Measurements from ENCODE around the gene SEZ6L2. TPM values are rescaled to one million over a fixed set of nuclear protein-coding genes. Genes with fewer than 3 reads are reported as not detected.

The SEZ6L2 gene
- total and polyA plus RNA-seq, 9 of the 15 experiments (the other 6 are each of a cell fraction or from before 2014, with no cell fraction given) = 0.10 to 2.1 (median 0.72) TPM

- TF ChIP-seq, protein P1, sequence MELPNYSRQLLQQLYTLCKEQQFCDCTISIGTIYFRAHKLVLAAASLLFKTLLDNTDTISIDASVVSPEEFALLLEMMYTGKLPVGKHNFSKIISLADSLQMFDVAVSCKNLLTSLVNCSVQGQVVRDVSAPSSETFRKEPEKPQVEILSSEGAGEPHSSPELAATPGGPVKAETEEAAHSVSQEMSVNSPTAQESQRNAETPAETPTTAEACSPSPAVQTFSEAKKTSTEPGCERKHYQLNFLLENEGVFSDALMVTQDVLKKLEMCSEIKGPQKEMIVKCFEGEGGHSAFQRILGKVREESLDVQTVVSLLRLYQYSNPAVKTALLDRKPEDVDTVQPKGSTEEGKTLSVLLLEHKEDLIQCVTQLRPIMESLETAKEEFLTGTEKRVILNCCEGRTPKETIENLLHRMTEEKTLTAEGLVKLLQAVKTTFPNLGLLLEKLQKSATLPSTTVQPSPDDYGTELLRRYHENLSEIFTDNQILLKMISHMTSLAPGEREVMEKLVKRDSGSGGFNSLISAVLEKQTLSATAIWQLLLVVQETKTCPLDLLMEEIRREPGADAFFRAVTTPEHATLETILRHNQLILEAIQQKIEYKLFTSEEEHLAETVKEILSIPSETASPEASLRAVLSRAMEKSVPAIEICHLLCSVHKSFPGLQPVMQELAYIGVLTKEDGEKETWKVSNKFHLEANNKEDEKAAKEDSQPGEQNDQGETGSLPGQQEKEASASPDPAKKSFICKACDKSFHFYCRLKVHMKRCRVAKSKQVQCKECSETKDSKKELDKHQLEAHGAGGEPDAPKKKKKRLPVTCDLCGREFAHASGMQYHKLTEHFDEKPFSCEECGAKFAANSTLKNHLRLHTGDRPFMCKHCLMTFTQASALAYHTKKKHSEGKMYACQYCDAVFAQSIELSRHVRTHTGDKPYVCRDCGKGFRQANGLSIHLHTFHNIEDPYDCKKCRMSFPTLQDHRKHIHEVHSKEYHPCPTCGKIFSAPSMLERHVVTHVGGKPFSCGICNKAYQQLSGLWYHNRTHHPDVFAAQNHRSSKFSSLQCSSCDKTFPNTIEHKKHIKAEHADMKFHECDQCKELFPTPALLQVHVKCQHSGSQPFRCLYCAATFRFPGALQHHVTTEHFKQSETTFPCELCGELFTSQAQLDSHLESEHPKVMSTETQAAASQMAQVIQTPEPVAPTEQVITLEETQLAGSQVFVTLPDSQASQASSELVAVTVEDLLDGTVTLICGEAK (IDR thresholded peaks at IDR 0.05) = no peak
- TF ChIP-seq, protein P1 (CRISPR knock-in tag; IDR thresholded peaks at IDR 0.05) = no peak
- TF ChIP-seq L3MBTL2 (IDR thresholded peaks at IDR 0.05) (peak; percentile 30; the same call in 1 of the 2 replicates), FOXK2 (conservative IDR thresholded peaks at IDR 0.05 in 1 of 2, IDR thresholded peaks at IDR 0.05 in 1 of 2; ENCODE audit: low read depth in 2 of 2) (peak in 1 of 2 experiments; percentile 14; a peak in 1 of 4 replicates), EGR1 (conservative IDR thresholded peaks at IDR 0.05) (peak; percentile 87), MED1 (CRISPR knock-in tag; IDR thresholded peaks at IDR 0.05; ENCODE audit: borderline replicate concordance) (no peak), PTRF (tag; IDR thresholded peaks at IDR 0.05) (no peak), ZNF764 (CRISPR knock-in tag; IDR thresholded peaks at IDR 0.05; ENCODE audit: low read depth) (no peak), ETV5 (CRISPR knock-in tag; IDR thresholded peaks at IDR 0.05; ENCODE audit: low read depth) (0 out of 2 replicates have a peak, but pooled peaks have one; percentile 6), CEBPB (tag; IDR thresholded peaks at IDR 0.05) (no peak), KDM2B (CRISPR knock-in tag; IDR thresholded peaks at IDR 0.05) (no peak), OTX1 (CRISPR knock-in tag; IDR thresholded peaks at IDR 0.05) (no peak), ZNF239 (CRISPR knock-in tag; IDR thresholded peaks at IDR 0.05) (no peak), THRA (IDR thresholded peaks at IDR 0.05) (no peak)
- TF ChIP-seq, protein P2, sequence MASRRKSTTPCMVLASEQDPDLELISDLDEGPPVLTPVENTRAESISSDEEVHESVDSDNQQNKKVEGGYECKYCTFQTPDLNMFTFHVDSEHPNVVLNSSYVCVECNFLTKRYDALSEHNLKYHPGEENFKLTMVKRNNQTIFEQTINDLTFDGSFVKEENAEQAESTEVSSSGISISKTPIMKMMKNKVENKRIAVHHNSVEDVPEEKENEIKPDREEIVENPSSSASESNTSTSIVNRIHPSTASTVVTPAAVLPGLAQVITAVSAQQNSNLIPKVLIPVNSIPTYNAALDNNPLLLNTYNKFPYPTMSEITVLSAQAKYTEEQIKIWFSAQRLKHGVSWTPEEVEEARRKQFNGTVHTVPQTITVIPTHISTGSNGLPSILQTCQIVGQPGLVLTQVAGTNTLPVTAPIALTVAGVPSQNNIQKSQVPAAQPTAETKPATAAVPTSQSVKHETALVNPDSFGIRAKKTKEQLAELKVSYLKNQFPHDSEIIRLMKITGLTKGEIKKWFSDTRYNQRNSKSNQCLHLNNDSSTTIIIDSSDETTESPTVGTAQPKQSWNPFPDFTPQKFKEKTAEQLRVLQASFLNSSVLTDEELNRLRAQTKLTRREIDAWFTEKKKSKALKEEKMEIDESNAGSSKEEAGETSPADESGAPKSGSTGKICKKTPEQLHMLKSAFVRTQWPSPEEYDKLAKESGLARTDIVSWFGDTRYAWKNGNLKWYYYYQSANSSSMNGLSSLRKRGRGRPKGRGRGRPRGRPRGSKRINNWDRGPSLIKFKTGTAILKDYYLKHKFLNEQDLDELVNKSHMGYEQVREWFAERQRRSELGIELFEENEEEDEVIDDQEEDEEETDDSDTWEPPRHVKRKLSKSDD (conservative IDR thresholded peaks at IDR 0.05; ENCODE audit: low read length) = no peak
Observed at GRCh38 chr16:29943846-29944799, 44.8 kb upstream of the SEZ6L2 start (continued).

Measured in K562 (cell line).